Heart left ventricle (tissue), 16 donors: Measurements from ENCODE around the gene DPH2. TPM values are rescaled to one million over a fixed set of nuclear protein-coding genes. Genes with fewer than 3 reads are reported as not detected.
A peak's percentile ranks its signal among the peaks of the same experiment; 100 is the strongest.

Experiments used
- ATAC-seq, 4 donors: fragments of 200-7000 bp; cut with Tn5 transposase; one replicate each; pipeline ENCODE4 v1.9.1; 2020 to 2022; ENCODE audit warnings: moderate library complexity in 4 of 4, mild to moderate bottlenecking in 3 of 4, moderate number of reproducible peaks in 1 of 4
- DNase-seq, 5 donors: peaks; one replicate each; pipeline ENCODE4 v3.0.0-alpha.2; 2020
- H3K27ac ChIP-seq, 12 donors: fragments of 200-600 bp; sonication (generic) in 4 of 12; one replicate each; pipeline versions ENCODE4 v1.5.0 to v1.8.0; 2016 to 2022; ENCODE audit warnings: mild to moderate bottlenecking in 2 of 12
- H3K27me3 ChIP-seq, 9 donors: fragments of 200-600 bp; sonication (generic) in 2 of 9; one replicate each; pipeline versions ENCODE4 v1.5.1 to v1.8.0; 2016 to 2022; ENCODE audit warnings: mild to moderate bottlenecking in 3 of 9
- H3K36me3 ChIP-seq, 9 donors: fragments of 200-600 bp; sonication (generic) in 2 of 9; one replicate each; pipeline versions ENCODE4 v1.5.0 to v1.8.0; 2018 to 2022; ENCODE audit warnings: mild to moderate bottlenecking in 2 of 9
- H3K4me1 ChIP-seq, 12 donors: fragments of 200-600 bp; sonication (generic) in 4 of 12; one replicate each; pipeline versions ENCODE4 v1.5.0 to v1.8.0; 2016 to 2022; ENCODE audit warnings: mild to moderate bottlenecking in 3 of 12
- H3K4me3 ChIP-seq, 12 donors: fragments of 200-600 bp; sonication (generic) in 4 of 12; one replicate each; pipeline versions ENCODE4 v1.5.0 to v1.8.0; 2017 to 2022; ENCODE audit warnings: mild to moderate bottlenecking in 9 of 12, moderate library complexity in 4 of 12
- H3K9me3 ChIP-seq, 12 donors: fragments of 200-600 bp; sonication (generic) in 4 of 12; one replicate each; pipeline versions ENCODE4 v1.5.0 to v1.8.0; 2016 to 2022; ENCODE audit warnings: mild to moderate bottlenecking in 1 of 12
- POLR2A ChIP-seq, 2 donors: fragments of 450-650 bp; IDR thresholded peaks; one replicate each; pipeline ENCODE4 v1.6.1; 2017; ENCODE audit warnings: antibody characterized with exemption in 2 of 2, mild to moderate bottlenecking in 2 of 2, moderate library complexity in 2 of 2
- WGBS, 4 donors: extraction: QIAGEN DNeasy Blood & Tissue Kit in 2 of 4; methylation state at CpG; one replicate each; pipeline versions ENCODE4 v1.1.5 to v1.1.7; 2013 to 2018; 5-methylcytosine and 5-hydroxymethylcytosine counted together
- intact Hi-C, 10 donors: fragments of 100-400 bp; cut with DNase I; formaldehyde crosslinking; loops; one replicate each; pipeline versions ENCODE4 v1.11.1 to v1.14.2; 2022
- polyA plus RNA-seq, 2 donors: library from polyadenylated mRNA; stranded (reverse); fragments of 200-250 nt; gene quantifications; one replicate each; pipeline ENCODE4 v1.2.3, GENCODE V29; 2013
- total RNA-seq, 9 donors: library from RNA; depleted of rRNA in 2 of 9; stranded (reverse); fragments of >200 nt in 2 of 9; fragmentation: NEBNext Ultra II Directional in 3 of 9; extraction: Animal tissue kit (Norgen Biotek cat#: 25700) in 3 of 9; gene quantifications; one replicate each; pipeline versions ENCODE4 v1.1.0 to v1.2.4, GENCODE V29; 2016 to 2023
- TF ChIP-seq, protein P1 (sequence below), 12 donors: fragments of 200-600 bp; sonication (generic) in 4 of 12; IDR thresholded peaks; one replicate each; pipeline versions ENCODE4 v1.5.0 to v1.8.0; 2018 to 2022; ENCODE audit warnings: antibody characterized with exemption in 12 of 12, mild to moderate bottlenecking in 5 of 12
- donor health status: ischemic (EF 13 %, LVEDD 7.1; RV severe dilation, severe dysfunction).
- donor health status: healthy with polysubstance abuse.
- donor health status: DM: no; HTN: yes; CAD: no.
- donor health status: DM: no; HTN: no; CAD: no.
- donor health status: ischemic (EF 25% LVEDD 6.9; RV normal size, moderate dysfunction).
- donor health status: ischemic (EF 25% LVEDD 5.7; RV mildly dilated, moderate dysfunction).
- donor health status: healthy.
- donor health status: DM: yes; HTN: yes; CAD: no.
- donor health status: ischemic (EF 35%, LVEDD 5.7; RV mildly dilated, moderate dysfunction).
- donor health status: nonischemic (EF 11% LVEDD 7.7; RV severe dilation, severe dysfunction).
- donor health status: DM: yes; HTN: yes; CAD: no.
- donor health status: PGD.
- donor health status: ischemic (EF 29% LVEDD 5.4; RV normal size, mild dysfunction).
- donor health status: nonischemic (EF 23%, LVEDD 6.1; RV moderate dilation, normal function).

The DPH2 gene
- total and polyA plus RNA-seq, 11 donors: 8.0 to 65.6 (median 14.7) TPM

DNA sequence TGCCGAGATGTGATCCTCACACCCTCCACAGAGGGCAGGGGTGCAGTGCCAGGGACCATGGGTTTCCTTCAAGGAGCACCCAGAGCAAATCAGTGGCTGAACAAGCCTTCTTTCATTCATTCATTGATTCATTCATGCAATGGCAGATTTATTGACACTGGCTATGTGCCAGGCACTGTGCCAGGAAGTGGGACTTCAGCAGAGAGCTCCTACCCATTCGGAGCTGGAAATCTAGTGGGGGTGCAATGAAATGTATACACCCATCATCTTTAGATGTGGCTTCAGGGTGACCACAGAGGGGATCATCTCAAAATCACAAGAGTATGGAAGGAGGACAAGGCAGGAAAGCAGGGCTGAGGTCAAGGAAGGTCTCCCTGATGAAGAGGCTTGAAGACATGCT, 42.6 kb downstream of the DPH2 start:
- no peak for TF ChIP-seq POLR2A (IDR thresholded peaks at IDR 0.05)
- TF ChIP-seq, protein P1, sequence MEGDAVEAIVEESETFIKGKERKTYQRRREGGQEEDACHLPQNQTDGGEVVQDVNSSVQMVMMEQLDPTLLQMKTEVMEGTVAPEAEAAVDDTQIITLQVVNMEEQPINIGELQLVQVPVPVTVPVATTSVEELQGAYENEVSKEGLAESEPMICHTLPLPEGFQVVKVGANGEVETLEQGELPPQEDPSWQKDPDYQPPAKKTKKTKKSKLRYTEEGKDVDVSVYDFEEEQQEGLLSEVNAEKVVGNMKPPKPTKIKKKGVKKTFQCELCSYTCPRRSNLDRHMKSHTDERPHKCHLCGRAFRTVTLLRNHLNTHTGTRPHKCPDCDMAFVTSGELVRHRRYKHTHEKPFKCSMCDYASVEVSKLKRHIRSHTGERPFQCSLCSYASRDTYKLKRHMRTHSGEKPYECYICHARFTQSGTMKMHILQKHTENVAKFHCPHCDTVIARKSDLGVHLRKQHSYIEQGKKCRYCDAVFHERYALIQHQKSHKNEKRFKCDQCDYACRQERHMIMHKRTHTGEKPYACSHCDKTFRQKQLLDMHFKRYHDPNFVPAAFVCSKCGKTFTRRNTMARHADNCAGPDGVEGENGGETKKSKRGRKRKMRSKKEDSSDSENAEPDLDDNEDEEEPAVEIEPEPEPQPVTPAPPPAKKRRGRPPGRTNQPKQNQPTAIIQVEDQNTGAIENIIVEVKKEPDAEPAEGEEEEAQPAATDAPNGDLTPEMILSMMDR (IDR thresholded peaks at IDR 0.05): no peak
- Histone ChIP-seq H3K9me3 (no peaks in the 10 kb centered on the region), H3K27ac (no peak overlapping the region), H3K27me3 (no peaks in the 10 kb centered on the region), H3K36me3 (no peaks in the 10 kb centered on the region), H3K4me1 (peaks cover 0 to 20% (median 0%) of the 10 kb centered on the region in 12 donors), H3K4me3 (no peak overlapping the region)
- no peak for ATAC-seq
- intact Hi-C loops: no loop called here
- 68 to 88% (median 79%) methylated on average over 2 of the region's 2 CpGs for WGBS, 4 donors
- DNase-seq: no peak

DNA sequence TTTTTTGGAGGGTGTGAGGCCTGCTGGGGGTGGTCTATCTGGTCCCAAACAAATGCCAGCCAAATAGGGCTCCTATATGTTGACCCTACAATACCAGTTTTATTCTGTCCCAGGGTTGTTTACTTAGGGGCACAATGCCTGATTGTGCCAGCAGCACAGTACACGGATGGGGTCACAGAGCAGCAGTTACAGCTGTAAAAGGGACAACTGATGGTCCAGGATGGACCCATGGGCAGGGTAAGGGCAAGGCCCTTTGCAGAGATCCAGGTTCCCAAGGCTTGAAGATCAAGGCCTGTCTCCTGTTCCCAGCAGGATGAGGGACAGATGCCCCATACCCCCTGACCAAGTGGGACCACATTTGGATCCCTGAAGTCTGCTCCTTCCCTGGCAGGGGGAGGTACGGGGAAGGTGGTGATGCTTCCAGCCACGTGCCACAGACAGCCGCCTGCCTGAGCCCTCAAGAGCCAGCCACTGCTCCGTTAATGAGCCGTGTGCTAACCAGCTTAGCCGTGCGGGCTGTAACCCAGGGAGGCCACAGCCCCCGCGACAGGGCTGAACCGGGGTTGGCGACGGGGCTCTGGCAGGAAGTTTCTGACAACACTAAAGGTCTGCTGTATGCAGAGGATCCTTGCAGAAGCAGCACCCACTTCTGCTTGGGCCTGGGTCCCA, 43.3 kb downstream of the DPH2 start:
- DNase-seq (no peak), ATAC-seq (no peak)
- Histone ChIP-seq H3K4me1 (peaks cover 0 to 20% (median 0%) of the 10 kb centered on the region in 12 donors), H3K27me3 (no peaks in the 10 kb centered on the region), H3K4me3 (no peak overlapping the region), H3K36me3 (no peaks in the 10 kb centered on the region), H3K27ac (no peak overlapping the region), H3K9me3 (no peaks in the 10 kb centered on the region)
- TF ChIP-seq POLR2A (IDR thresholded peaks at IDR 0.05): no peak
- TF ChIP-seq, protein P1 (IDR thresholded peaks at IDR 0.05): no peak
- 65 to 80% (median 67%) methylated on average over 13 of the region's 13 CpGs for WGBS, 4 donors
- intact Hi-C loops: no loop called here

DNA sequence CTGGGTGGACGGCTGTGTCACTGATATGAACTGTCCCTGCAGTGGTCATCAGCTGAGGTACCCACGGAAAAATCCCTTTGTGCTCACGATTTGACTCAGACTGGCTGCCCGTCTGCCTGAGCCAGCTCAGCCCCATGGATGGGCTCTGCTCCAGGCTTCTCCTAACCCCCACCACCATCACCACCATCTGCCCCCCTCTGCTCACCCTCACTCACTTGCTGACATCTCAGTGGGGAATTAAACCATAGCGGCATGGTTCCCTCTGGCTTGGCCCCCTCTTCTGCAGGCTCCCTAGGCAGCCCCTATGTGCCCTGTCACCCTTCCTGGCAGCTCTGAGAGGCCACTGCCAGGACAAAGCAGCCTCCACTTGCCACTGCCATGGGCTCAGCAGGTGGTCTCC, 44.1 kb downstream of the DPH2 start:
- no peak for DNase-seq
- WGBS, 4 donors: 75 to 90% (median 85%) methylated on average over 5 of the region's 5 CpGs
- H3K4me1 ChIP-seq: peaks cover 0 to 20% (median 0%) of the 10 kb centered on the region in 12 donors
- H3K9me3 ChIP-seq: no peaks in the 10 kb centered on the region
- no peaks in the 10 kb centered on the region for H3K27me3 ChIP-seq
- intact Hi-C loops: no loop called here
- no peak for TF ChIP-seq POLR2A (IDR thresholded peaks at IDR 0.05)
- TF ChIP-seq, protein P1 (IDR thresholded peaks at IDR 0.05): no peak
- no peak for ATAC-seq
- no peak overlapping the region for H3K27ac ChIP-seq
- no peaks in the 10 kb centered on the region for H3K36me3 ChIP-seq
- no peak overlapping the region for H3K4me3 ChIP-seq

- Histone ChIP-seq H3K36me3 (no peaks in the 10 kb centered on the region), H3K4me1 (peaks cover 0 to 20% (median 0%) of the 10 kb centered on the region in 12 donors), H3K9me3 (no peaks in the 10 kb centered on the region), H3K27me3 (no peaks in the 10 kb centered on the region), H3K4me3 (no peak overlapping the region), H3K27ac (no peak overlapping the region)
- no peak for DNase-seq
- intact Hi-C loops: no loop called here
- WGBS, 4 donors: 60 to 69% (median 66%) methylated on average over 8 of the region's 8 CpGs
- peak in 1 of 4 donors; percentile 20 for ATAC-seq
- TF ChIP-seq POLR2A (IDR thresholded peaks at IDR 0.05): no peak
- TF ChIP-seq, protein P1 (IDR thresholded peaks at IDR 0.05): no peak
Measured at GRCh38 chr1:44014365-44015104, 44.7 kb downstream of the DPH2 start.
